Activated naive CD4-positive, alpha-beta T cell treated with anti-CD3 and anti-CD28 coated beads for 36 hours (primary cell): ENCODE results near the gene OTOF. TPM values are rescaled to one million over a fixed set of nuclear protein-coding genes. Genes with fewer than 3 reads are reported as not detected.

Source experiments
- CTCF ChIA-PET: fragments of 350-600 bp; sonication (Branson Sonifier 250); formaldehyde crosslinking; loops from one replicate; lab custom pipeline; 2021; ENCODE audit warnings: antibody characterized with exemption; lab: Charles Lee
- DNase-seq: peaks from one replicate; pipeline ENCODE4 v3.0.0-alpha.2; 2020
- H3K27ac Mint-ChIP-seq: one replicate; pipeline ENCODE4 v1.8.0; 2021; ENCODE audit warnings: mild to moderate bottlenecking, mixed read lengths
- H3K27me3 Mint-ChIP-seq: one replicate; pipeline ENCODE4 v1.8.0; 2021; ENCODE audit warnings: low read depth, mixed read lengths
- H3K36me3 Mint-ChIP-seq: one replicate; pipeline ENCODE4 v1.8.0; 2021; ENCODE audit warnings: low read depth, mixed read lengths
- H3K4me1 Mint-ChIP-seq: one replicate; pipeline ENCODE4 v1.8.0; 2021; ENCODE audit warnings: low read depth, mixed read lengths
- H3K4me3 Mint-ChIP-seq: one replicate; pipeline ENCODE4 v1.8.0; 2021; ENCODE audit warnings: mild to moderate bottlenecking, moderate library complexity, mixed read lengths
- H3K9me3 Mint-ChIP-seq: one replicate; pipeline ENCODE4 v1.8.0; 2021; ENCODE audit warnings: mixed read lengths
- intact Hi-C: fragments of 100-400 bp; cut with micrococcal nuclease; formaldehyde crosslinking; loops from one replicate; pipeline ENCODE4 v1.15.1; 2023
- total RNA-seq, 2 experiments: library from RNA; stranded (reverse); gene quantifications; one replicate each; pipeline ENCODE4 v1.2.3, GENCODE V29; 2021

Gene OTOF
- total RNA-seq, 2 experiments from 2014 or later = 0.45 to 0.52 TPM

GRCh38 chr2:26515771-26516170 is 37.8 kb upstream of the OTOF start:
- Mint-ChIP-seq H3K4me3 (no peak overlapping the region), H3K9me3 (no peaks in the 10 kb centered on the region), H3K4me1 (peaks cover 22% of the 10 kb centered on the region), H3K27ac (no peak overlapping the region), H3K36me3 (no peaks in the 10 kb centered on the region), H3K27me3 (no peaks in the 10 kb centered on the region)
- CTCF ChIA-PET = interaction anchor here (1.1 to 1.8 kb wide), 2 partner anchors 13 to 62 kb away, joined by 3 to 4 read pairs; no protein-coding TSS in a partner anchor
- intact Hi-C loops = no loop called here
- no peak for DNase-seq

- no peak for DNase-seq
- intact Hi-C loops = no loop called here
- no peak overlapping the region for H3K4me3 Mint-ChIP-seq
- no peaks in the 10 kb centered on the region for H3K27me3 Mint-ChIP-seq
- H3K9me3 Mint-ChIP-seq = no peaks in the 10 kb centered on the region
- H3K36me3 Mint-ChIP-seq = no peaks in the 10 kb centered on the region
- no peak overlapping the region for H3K27ac Mint-ChIP-seq
- CTCF ChIA-PET = interaction anchor here (1.2 to 1.8 kb wide), 2 partner anchors 10 to 12 kb away, joined by 3 to 4 read pairs; no protein-coding TSS in a partner anchor
- peaks cover 4% of the 10 kb centered on the region for H3K4me1 Mint-ChIP-seq
Measured at GRCh38 chr2:26514045-26514444, 36.1 kb upstream of the OTOF start.

- no peak overlapping the region for H3K27ac Mint-ChIP-seq
Measured at GRCh38 chr2:26513261-26513660, 35.3 kb upstream of the OTOF start.

GRCh38 chr2:26511466-26511865 is 33.5 kb upstream of the OTOF start:
- intact Hi-C loops = no loop called here
- Mint-ChIP-seq H3K4me1 (no peaks in the 10 kb centered on the region), H3K27ac (no peak overlapping the region), H3K9me3 (no peaks in the 10 kb centered on the region), H3K36me3 (no peaks in the 10 kb centered on the region), H3K27me3 (no peaks in the 10 kb centered on the region), H3K4me3 (no peak overlapping the region)
- CTCF ChIA-PET = interaction anchor here (0.6 to 2.2 kb wide), 3 partner anchors 8 to 64 kb away, joined by 3 to 7 read pairs (median 4); no protein-coding TSS in a partner anchor
- no peak for DNase-seq

More at GRCh38 chr2:26513261-26513660, 35.3 kb upstream of the OTOF start:
- Mint-ChIP-seq H3K4me1 (no peaks in the 10 kb centered on the region), H3K9me3 (no peaks in the 10 kb centered on the region), H3K36me3 (no peaks in the 10 kb centered on the region), H3K27me3 (no peaks in the 10 kb centered on the region), H3K4me3 (no peak overlapping the region)
- CTCF ChIA-PET = interaction anchor here (0.6 kb wide), 1 partner anchor 8 kb away, joined by 3 read pairs; no protein-coding TSS in a partner anchor
- DNase-seq = no peak
- intact Hi-C loops = no loop called here

GRCh38 chr2:26510344-26510973 is 32.5 kb upstream of the OTOF start:
- H3K27me3 Mint-ChIP-seq = no peaks in the 10 kb centered on the region
- H3K27ac Mint-ChIP-seq = no peak overlapping the region
- H3K36me3 Mint-ChIP-seq = no peaks in the 10 kb centered on the region
- no peaks in the 10 kb centered on the region for H3K4me1 Mint-ChIP-seq
- intact Hi-C loops = no loop called here
- CTCF ChIA-PET = interaction anchor here (1.0 to 2.2 kb wide), 2 partner anchors 7 to 10 kb away, joined by 4 to 7 read pairs; no protein-coding TSS in a partner anchor
- no peak overlapping the region for H3K4me3 Mint-ChIP-seq
- DNase-seq = no peak
- H3K9me3 Mint-ChIP-seq = no peaks in the 10 kb centered on the region

- intact Hi-C loops = no loop called here
- Mint-ChIP-seq H3K4me1 (no peaks in the 10 kb centered on the region), H3K4me3 (no peak overlapping the region), H3K27me3 (no peaks in the 10 kb centered on the region), H3K9me3 (no peaks in the 10 kb centered on the region), H3K27ac (no peak overlapping the region), H3K36me3 (no peaks in the 10 kb centered on the region)
- CTCF ChIA-PET = interaction anchor here (1.9 kb wide), 1 partner anchor 68 kb away, joined by 6 read pairs; no protein-coding TSS in a partner anchor
- DNase-seq = no peak
Measured at GRCh38 chr2:26509141-26509540, 31.2 kb upstream of the OTOF start.

- intact Hi-C loops = no loop called here
- H3K4me3 Mint-ChIP-seq = no peak overlapping the region
- CTCF ChIA-PET = interaction anchor here (1.9 kb wide), 1 partner anchor 69 kb away, joined by 6 read pairs; no protein-coding TSS in a partner anchor
- H3K27ac Mint-ChIP-seq = no peak overlapping the region
- H3K36me3 Mint-ChIP-seq = no peaks in the 10 kb centered on the region
- H3K27me3 Mint-ChIP-seq = no peaks in the 10 kb centered on the region
- H3K4me1 Mint-ChIP-seq = peaks cover 6% of the 10 kb centered on the region
- H3K9me3 Mint-ChIP-seq = no peaks in the 10 kb centered on the region
- no peak for DNase-seq
Measured at GRCh38 chr2:26507932-26508331, 30.0 kb upstream of the OTOF start.

- CTCF ChIA-PET = no interaction called here
- Mint-ChIP-seq H3K4me1 (peaks cover 6% of the 10 kb centered on the region), H3K4me3 (no peak overlapping the region), H3K27me3 (no peaks in the 10 kb centered on the region), H3K27ac (no peak overlapping the region), H3K9me3 (no peaks in the 10 kb centered on the region), H3K36me3 (no peaks in the 10 kb centered on the region)
- no peak for DNase-seq
- intact Hi-C loops = no loop called here
Measured at GRCh38 chr2:26507088-26507487, 29.2 kb upstream of the OTOF start.

- CTCF ChIA-PET = interaction anchor here (1.1 kb wide), 1 partner anchor 11 kb away, joined by 4 read pairs; no protein-coding TSS in a partner anchor
- no peak for DNase-seq
- H3K36me3 Mint-ChIP-seq = no peaks in the 10 kb centered on the region
- H3K27ac Mint-ChIP-seq = no peak overlapping the region
- no peaks in the 10 kb centered on the region for H3K27me3 Mint-ChIP-seq
- H3K9me3 Mint-ChIP-seq = no peaks in the 10 kb centered on the region
- intact Hi-C loops = no loop called here
- no peak overlapping the region for H3K4me3 Mint-ChIP-seq
- H3K4me1 Mint-ChIP-seq = peaks cover 6% of the 10 kb centered on the region
Measured at GRCh38 chr2:26506279-26506678, 28.4 kb upstream of the OTOF start.

GRCh38 chr2:26504002-26504401 is 26.1 kb upstream of the OTOF start:
- CTCF ChIA-PET = interaction anchor here (0.6 to 3.7 kb wide), 10 partner anchors 7 to 233 kb away, joined by 3 to 26 read pairs (median 4); partner anchors contain the start of gene OTOF
- Mint-ChIP-seq H3K36me3 (no peaks in the 10 kb centered on the region), H3K27ac (no peak overlapping the region), H3K4me3 (peak overlapping the region; percentile 73), H3K27me3 (no peaks in the 10 kb centered on the region), H3K4me1 (peaks cover 6% of the 10 kb centered on the region), H3K9me3 (no peaks in the 10 kb centered on the region)
- DNase-seq = no peak
- intact Hi-C loops = no loop called here

- no peaks in the 10 kb centered on the region for H3K27me3 Mint-ChIP-seq
- H3K4me3 Mint-ChIP-seq = peak overlapping the region; percentile 73
- intact Hi-C loops = loop anchor here (1.0 kb wide), 2 partner anchors 75 to 242 kb away; no protein-coding TSS in a partner anchor
- H3K27ac Mint-ChIP-seq = no peak overlapping the region
- no peaks in the 10 kb centered on the region for H3K9me3 Mint-ChIP-seq
- CTCF ChIA-PET = interaction anchor here (0.6 to 3.7 kb wide), 16 partner anchors 8 to 707 kb away, joined by 3 to 26 read pairs (median 3); partner anchors contain the start of gene OTOF
- peak; percentile 92 for DNase-seq
- no peaks in the 10 kb centered on the region for H3K36me3 Mint-ChIP-seq
- H3K4me1 Mint-ChIP-seq = peaks cover 6% of the 10 kb centered on the region
Measured at GRCh38 chr2:26503231-26503880, 25.4 kb upstream of the OTOF start.

GRCh38 chr2:26500406-26500805 is 22.5 kb upstream of the OTOF start:
- CTCF ChIA-PET = interaction anchor here (0.6 kb wide), 1 partner anchor 507 kb away, joined by 6 read pairs; no protein-coding TSS in a partner anchor
- H3K27me3 Mint-ChIP-seq = no peaks in the 10 kb centered on the region
- no peaks in the 10 kb centered on the region for H3K36me3 Mint-ChIP-seq
- peaks cover 6% of the 10 kb centered on the region for H3K4me1 Mint-ChIP-seq
- no peak overlapping the region for H3K4me3 Mint-ChIP-seq
- no peak overlapping the region for H3K27ac Mint-ChIP-seq
- intact Hi-C loops = no loop called here
- no peak for DNase-seq
- no peaks in the 10 kb centered on the region for H3K9me3 Mint-ChIP-seq
